Hematopoietic multipotent progenitor cell treated with erythropoietin and hydrocortisone succinate and interleukin-3 and kit ligand, for 17 days (in vitro differentiated cells): ENCODE measurements around the gene DYRK2.

Experiments
- DNase-seq: peaks from one replicate; pipeline ENCODE4 v3.0.0-alpha.2; 2015; ENCODE audit warnings: low spot score

DYRK2 gene

DNA sequence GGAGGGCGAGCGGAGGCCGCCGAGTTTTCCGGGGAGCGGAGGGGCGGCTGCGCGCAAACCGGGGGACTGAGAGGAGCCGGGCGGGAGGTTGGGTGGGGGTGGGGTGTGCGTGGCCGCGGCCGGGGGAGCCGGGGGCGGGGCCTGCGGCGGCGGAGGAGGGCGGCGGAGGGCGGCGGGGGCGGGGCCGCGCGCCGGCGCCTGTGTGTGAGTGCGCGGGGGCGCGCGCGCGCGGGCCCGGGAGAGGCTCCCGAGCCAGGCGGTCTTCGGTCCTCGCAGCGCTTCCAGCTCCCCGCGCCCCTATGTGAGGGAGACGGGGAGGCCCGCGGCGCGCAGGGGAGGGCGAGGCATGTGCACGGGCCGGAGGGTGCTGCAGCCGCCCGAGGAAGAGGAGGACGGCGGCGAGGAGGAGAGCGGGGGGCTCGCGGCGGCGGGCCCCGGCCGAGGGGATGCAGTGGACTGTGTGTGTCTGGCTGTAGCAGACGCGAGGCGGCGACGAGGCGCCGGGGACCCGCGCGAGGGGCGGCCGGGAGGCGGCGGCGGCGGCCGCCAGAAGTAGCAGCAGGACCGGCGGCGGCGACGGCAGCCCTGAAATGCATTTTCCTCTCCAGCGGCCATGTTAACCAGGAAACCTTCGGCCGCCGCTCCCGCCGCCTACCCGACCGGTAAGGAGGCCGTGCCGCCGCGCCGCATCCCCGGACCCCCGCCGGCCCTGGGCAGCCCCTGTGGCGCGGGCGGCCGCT lies at the start of gene DYRK2:
TSS of gene DYRK2 (plus strand) at position 225 of the 740 bp plus-strand sequence. CDS start at position 614, 389 bp downstream.
- DNase-seq, result peak; percentile 31

DNA sequence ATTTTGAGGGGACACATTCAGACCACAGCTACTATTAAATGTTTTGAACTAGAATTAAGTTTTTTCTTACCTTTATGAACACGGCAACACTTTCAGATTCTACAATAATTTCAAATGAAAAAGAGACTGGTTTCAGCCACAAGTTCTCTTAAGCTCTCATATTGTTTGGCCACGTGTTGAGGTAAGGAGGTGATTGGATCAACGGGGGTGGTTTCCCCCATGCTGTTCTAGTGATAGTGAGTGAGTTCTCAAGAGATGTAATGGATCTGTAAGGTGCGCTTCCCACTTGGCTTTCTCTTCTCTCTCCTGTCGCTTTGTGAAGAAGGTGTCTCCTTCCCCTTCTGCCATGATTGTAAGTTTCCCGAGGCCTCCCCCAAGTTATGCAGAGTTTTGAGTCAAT lies 48.9 kb upstream of the DYRK2 start:
- DNase-seq, result no peak

DNA sequence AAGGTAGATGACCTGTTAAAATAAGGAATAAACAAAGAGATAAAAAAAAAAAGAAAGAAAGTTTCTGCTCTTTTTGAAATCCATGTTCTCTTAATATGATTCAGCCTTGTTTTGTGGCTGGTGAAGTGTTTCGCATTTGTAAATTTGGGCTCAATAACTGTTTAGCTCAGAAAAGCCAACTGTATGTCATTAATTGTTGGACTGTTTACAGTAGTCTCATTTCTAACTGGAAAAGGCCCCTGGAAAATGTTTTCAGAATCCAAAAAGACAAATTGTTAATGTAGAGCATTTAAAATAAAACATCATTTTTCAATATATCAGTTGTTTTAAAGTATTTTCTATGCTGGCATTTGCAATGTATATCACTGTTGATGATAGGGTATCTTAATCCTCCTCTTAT lies 47.4 kb upstream of the DYRK2 start:
- DNase-seq, result no peak

DNA sequence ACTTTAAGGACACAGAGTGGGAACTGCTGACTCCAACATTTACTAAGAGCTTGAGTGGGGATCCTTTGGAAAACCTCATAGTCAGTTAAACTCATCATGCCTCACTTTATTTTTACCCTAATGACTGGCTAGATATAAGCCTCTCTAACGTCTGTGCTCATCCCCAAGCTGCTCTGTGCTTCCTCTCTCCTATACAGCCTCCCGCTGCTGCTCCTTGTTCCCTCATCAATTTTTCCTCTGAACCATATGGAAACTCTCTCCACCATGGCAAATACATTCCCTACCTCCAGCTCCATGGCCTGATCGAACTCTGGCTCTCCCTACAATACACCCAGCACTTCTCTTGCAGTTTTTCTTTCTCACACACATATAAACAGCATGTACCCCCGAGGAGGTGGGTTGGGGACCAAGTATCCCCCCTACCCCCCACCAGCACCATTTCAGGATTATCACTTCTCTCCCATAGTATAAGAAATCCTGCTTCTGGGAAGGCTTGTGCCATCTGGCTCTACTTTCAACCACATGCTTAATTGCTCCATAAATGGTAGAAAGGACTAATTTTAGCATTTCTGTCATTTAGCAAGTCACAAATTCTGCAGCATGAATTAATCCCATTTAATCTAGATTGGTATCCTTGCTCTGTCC lies 39.2 kb upstream of the DYRK2 start:
- no peak for DNase-seq

DNA sequence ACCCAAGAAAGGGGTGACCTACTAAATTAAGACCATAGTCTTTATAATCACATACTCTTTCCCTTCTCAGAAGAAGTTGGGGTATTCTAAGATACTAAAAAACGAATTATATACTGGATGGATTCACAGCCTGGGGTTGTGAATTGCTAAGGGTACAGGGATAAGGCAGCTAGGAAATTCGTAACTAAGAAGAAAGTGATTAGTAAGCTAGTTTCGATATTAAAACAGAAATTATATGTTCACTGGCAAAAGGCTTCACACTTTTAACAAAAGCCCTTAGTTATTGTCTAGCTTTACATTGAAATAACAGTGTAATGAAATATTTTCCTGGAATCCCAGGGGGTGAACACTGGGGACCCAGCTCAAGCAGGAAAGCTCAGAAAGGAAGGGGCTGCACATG lies 35.5 kb upstream of the DYRK2 start:
- DNase-seq, result no peak

DNA sequence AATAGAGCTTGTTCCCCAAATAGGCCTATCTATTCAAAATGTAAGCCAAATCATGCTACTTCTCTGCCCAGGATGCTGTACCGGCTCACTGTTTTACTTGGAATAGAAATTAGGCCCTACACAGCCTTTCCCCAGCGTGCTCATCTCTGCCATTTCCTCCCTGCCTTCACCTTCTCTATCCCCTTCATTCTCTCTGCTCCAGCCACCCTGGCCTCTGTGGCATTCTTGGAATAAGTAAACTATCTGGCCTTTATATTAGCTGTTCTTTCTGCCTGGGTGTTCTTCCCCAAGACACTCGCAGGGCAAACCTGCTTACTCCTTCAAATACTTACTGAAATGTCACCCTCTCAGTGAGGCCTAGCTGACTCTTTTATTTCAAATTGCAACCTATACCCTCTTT lies 30.9 kb upstream of the DYRK2 start:
- DNase-seq, result no peak

DNA sequence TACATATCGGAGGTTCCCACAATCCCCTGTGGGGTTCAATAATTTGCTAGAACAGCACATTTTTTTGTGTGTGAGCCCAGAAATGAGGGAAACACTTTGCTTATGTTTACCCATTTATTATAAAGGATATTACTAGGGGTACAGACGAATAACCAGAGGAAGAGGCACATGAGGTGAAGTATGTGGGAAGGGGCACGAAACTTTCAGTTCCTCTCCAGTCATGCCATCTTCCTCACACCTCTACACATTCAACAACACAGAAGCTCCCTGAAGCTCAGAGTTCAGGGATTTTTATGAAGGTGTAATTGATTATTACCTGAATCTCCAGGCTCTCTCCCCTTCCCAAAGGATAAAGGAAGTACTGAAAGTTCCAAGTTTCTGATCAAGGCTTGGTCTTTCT lies 30.2 kb upstream of the DYRK2 start:
- DNase-seq, result no peak

DNA sequence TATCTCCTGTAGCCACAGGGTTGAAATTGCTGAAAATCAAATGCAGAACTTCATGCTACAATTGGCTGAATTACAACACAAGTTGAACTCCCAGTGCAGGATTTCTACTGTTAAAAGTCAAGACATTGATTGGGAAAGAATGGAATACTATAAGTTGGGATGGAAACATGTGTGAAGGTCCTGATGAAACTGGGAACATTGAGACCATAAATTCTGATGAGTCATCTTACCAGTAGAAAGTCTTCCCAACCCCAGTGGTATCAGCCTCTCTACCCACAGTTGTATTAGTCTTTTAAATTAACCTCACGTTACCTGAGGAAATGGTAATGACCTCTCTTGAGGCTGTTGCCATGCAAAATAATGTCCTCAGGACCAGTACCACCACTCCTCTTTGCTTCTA lies 27.4 kb upstream of the DYRK2 start:
- no peak for DNase-seq

DNA sequence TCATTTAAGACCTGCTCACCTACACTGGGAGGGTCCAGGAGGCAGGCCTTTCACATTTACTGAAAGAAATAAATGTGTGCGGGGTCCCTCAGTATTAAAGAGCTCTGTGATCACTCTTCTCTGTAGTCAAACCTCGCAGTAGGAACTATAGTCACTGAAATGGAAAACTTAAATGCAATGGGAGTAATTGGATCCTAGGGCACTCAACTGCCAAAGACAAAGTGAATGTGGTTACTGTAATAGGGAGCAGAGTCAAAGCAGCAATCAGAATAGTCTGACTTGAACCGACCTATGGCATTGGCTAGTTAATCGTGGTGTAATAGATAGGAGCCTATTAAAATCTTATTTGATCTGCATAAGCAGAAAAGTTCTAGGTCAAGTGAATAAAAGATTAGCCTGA lies 26.6 kb upstream of the DYRK2 start:
- DNase-seq, result no peak

DNA sequence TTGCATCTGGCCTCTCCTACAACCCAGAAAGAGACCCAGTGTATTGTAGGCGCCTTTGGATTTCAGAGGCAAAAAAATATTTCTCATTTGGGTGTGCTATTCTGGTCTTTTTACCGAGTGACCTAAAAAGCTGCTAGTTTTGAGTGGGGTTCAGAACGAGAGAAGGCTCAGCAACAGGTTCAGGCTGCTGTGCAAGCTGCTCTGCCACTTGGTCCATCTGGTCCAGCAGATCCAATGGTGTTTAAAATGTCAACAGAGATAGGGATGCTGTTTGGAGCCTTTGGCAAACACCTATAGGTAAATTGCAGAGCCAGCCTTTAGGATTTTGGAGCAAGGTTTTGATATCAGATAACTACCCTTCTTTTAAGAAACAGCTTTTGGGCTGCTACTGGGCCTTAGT lies 25.3 kb upstream of the DYRK2 start:
- no peak for DNase-seq

DNA sequence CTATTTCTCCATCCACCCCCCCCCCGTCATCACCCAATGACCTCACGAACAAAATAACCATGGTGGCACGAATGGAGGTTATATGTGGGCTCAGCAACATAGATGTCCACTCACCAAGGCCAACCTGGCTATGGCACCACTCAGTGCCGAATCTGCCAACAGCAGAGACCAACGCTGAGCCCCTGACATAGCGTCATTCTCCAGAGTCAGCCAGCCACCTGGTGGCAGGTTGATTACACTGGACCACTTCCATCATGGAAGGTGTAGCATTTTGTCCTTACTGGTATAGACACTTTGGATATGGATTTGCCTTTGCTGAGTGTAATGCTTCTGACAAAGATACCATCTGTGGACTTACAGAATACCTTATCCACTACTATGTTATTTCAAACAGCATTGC lies 24.2 kb upstream of the DYRK2 start:
- DNase-seq, result no peak

DNA sequence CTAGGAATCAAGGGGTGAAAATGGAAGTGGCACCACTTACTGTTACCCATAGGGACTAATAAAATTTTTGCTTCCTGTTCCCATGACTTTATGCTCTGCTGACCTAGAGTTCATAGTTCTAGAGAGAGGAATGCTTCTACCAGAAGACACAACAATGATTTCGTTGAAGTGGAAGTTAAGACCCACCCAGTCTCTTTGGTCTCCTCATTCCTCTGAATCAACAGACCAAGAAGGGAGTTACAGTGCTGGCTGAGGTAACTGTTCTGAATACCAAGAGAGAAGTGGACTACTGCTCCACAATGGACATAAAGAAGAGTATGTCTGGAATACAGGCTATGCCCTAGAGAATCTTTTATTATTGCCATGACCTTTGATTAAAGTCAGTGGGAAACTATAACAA lies 23.5 kb upstream of the DYRK2 start:
- no peak for DNase-seq

DNA sequence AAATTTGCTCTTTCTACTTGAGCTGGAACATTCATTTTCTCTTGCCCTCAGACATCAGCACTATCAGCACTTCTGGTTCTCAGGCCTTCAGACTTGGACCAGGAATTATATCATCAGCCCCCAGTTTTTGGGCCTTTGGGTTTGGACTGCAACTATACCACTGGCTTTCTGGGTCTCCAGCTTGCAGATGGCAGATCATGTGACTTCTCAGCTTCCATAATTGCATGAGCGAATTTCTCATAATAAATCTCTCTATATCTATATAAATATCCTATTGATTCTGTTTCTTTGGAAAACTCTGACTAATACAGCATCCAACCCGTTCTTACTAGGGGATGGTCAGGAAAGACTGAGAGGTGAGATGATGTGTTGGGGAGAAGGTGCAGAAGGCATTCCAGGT lies 22.4 kb upstream of the DYRK2 start:
- DNase-seq, result no peak

DNA sequence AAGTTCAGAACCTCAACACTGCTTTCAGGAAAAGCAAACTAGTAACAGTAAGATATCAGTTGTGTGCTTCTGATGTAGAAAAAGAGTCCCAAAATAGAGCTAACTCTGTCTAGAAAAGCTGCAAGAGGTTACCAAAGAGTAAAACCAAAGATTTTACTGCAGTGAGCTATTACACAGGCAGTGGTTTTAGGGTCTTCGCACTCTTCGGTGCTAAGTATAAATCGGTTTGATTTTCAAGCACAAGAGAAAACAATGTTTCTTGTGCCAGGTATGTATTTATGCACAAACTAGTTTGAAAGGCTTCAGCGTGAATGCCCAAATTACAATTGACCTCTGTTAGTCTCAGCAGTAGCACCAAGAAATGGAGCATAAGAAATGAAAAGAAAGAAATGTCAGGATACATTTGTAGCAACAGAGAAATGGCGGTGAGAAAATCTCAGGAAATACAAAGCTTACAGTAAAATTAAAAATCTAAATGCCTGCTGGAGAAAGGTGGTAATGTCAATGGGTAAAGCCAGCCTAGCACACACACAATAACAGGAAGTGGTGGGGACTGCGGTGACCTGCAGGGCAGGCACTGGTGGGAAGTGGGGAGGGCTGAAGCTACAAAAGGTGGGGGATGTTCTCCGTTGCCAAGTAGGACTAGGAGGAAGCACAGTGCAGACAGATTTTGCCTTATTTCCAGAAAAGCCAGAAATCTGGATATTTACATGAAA lies 18.0 kb upstream of the DYRK2 start:
- DNase-seq, result no peak

DNA sequence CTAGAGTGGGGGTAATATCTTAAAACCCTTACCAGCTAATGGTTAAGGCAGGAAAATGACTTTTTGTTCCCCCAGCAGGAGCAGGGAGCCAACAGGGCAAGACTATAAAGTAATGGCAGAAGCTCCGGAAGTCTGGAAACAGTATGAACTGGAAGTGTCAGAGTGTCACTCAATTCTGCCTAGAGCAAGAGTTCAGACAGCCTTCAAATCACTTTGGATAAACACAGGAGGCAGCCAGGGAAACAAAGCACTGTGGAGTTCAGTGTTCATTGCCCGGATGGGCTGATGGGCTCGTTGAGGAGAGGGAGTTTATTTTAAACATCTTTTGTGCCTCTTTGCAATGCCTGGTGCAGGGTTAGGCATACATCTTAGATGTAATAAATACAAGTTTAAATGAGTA lies 16.5 kb upstream of the DYRK2 start:
- no peak for DNase-seq

DNA sequence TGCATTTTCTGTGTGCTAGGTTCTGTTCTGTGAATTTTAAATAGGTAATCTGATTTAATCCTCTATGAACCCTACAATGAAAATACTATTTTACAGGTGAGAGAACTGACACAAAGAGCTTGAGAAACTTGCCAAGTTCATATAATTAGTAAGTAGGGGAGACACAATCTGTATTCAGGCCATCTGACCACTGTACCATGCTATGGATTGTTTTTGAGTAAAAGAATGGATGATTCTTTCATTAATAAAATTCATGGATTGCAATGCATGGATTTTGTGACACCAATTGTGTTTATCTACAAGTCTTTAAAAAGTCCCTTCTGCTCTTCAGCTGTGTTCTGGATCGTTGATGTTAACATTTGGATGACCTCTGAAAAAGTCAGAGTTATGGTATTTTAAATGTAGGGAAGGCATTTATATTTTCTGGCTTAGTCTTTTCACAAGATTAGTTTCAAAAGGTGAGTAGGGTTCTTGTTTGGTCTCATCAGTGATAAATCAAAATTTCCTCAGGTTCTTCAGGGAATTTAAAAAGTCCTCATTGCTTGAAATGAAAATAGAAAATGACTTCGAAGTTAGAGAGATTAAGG lies 15.4 kb upstream of the DYRK2 start:
- no peak for DNase-seq

DNA sequence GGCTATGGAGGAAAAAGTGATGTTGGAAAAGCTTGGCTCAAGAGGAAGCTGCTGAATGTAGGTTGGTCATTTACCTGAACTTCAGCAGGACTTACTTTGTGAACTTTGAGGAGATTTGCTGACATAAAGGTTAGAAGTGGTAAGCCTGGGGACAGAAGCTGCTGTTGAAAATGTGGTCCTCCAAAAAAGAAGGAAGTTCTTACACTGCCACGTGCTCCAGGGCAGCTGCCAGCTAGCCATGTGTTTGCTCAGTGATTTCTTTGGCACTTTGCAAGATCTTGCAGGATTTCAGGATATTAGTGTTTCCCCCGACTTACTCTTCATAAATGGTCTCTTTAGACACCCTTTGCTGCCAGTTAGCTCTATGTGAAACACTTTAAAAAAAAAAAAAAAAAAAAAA lies 14.8 kb upstream of the DYRK2 start:
- DNase-seq, result no peak

DNA sequence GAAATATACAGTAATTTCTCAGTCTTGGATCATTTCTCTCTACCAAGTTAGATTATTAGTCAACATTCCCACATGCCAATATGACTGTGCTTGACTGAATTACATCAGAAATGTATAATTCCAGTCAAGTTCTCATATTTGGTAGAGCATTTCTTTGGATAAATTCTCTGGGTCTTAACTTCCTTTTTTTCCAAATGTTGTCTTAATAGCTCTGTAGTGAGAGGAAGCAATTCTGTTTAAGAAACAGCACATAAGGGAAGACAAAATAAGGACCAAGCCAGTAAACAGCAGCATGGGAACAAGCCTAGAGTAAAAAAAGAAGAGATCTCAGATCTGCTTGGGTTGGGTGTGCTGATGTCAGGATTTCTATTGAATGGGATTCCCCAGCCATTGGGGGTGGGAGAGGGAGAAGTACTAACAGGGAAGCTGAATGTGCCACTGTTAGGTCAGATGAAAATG lies 14.2 kb upstream of the DYRK2 start:
- no peak for DNase-seq

DNA sequence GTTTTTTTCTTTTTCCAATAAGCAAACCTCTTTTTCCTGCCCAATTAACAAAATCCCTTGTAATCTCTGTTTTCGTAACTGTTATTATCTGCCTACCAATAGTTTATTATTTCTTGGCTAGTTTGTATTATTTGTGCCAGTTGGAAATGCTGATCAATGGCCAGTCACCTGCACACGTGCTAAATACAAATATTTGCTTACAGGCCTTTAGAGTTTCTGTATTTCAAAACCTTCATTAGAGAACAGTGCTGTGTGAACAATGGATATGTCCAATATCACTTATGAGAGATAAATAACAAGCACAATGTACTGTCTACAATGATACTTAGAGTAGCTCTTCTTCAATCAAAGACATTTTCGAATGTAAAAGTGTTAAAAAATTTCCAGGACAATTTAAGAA lies 10.8 kb upstream of the DYRK2 start:
- DNase-seq, result no peak

DNA sequence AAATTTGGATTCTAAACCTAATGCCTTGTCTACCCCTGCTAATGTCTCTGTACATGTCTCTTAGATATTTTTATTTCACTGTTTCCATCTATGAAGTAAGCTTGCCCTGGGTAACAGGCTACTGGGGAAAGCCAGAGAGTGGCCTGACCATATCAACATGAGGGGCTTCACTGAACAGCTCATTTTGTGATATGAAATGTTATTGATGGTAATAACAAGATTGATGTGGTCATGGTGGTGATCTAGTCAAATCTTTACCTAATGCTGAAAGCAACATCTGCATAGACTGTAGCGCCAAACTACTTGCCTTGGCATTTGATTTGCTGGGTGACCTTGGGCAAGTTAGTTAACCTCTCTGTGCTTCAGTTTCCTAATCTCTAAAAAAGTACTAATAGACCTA lies 9.9 kb upstream of the DYRK2 start:
- no peak for DNase-seq

DNA sequence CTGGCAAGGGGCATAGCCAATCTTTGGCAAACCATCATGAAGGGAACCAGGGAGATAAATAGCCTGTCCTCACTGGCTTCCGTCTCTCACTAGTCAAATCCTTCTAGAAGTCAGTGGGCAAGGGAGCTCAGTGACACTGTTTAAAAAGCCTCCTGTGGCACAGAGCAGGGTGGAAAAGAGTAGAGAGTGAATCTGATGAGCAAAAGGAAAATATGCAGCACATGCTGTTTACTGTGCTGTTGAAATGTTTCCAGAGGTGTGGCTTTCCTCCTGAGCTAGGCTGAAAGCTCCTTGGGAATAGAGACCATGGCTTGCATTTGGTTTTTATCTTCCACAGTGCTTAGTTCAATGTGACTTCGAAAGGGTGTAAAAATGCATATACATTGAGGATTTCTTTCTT lies 7.7 kb upstream of the DYRK2 start:
- no peak for DNase-seq

DNA sequence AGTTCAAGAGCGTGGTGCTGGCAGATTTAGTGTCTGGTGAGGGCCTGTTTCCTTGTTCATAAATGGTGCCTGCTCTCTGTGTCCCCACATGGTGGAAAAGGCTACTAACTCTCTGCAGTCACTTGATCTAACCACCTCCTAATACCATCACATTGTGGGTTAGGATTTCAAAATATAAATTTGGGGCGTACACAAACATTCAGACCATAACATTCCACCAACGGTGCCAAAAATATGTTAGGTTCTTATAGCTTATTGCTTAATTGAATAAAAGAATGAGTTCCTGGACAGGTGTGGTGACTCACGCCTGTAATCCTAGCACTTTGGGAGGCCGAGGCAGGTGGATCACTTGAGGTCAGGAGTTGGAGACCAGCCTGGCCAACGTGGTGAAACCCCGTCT lies 3.4 kb upstream of the DYRK2 start:
- DNase-seq, result no peak

DNA sequence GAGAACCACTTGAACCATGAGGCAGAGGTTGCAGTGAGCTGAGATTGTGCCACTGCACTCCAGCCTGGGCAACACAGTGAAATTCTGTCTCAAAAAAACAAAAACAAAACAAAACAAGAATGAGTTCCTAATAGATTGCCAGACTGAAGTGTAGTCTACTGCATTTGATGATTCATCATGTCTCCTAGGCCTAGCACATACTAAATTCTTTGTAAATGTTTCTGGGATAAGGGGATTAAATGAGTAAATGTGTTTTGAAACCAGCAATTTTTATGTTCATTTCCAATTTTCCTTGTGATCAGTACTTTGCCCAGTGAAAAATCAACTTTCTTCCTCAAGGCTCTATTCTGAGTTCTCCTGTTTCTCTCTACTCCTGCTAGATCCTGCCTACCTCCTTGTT lies 2.9 kb upstream of the DYRK2 start:
- DNase-seq, result no peak
